Measurements from ENCODE around the gene TRIM72.

- no peak for TF ChIP-seq CTCF (IDR thresholded peaks at IDR 0.05)
- no peak for TF ChIP-seq POLR2AphosphoS5 (IDR thresholded peaks at IDR 0.05)
Measured at GRCh38 chr16:31276600-31276999, 62.7 kb downstream of the TRIM72 start.

Data from transverse colon (tissue), 4 donors.